Fibroblast of the aortic adventitia (primary cell): ENCODE data around the gene MPLKIP. TPM values are rescaled to one million over a fixed set of nuclear protein-coding genes. Genes with fewer than 3 reads are reported as not detected.
"Not testable (repeated sequence)": the region's sequence is repeated elsewhere in the genome, so short reads cannot be mapped to it uniquely, and the experiment has no call there.

ENCODE experiments used
- DNase-seq: peaks from one replicate; pipeline ENCODE4 v3.0.0-alpha.2; 2010; ENCODE audit warnings: low read depth
- H3K4me3 ChIP-seq: 2 replicates; pipeline ENCODE4 v1.5.1; 2011; ENCODE audit warnings: low read depth, mild to moderate bottlenecking, control low read depth, low read length, moderate library complexity
- CTCF ChIP-seq: IDR thresholded peaks from 2 replicates; pipeline ENCODE4 v1.5.1; 2011; ENCODE audit warnings: mild to moderate bottlenecking, low read length, control low read depth, inconsistent platforms; ENCODE audit not compliant: insufficient read depth
- total RNA-seq: library from RNA; depleted of rRNA; stranded (reverse); fragments of >200 nt; gene quantifications from 2 replicates; pipeline ENCODE4 v1.2.3, GENCODE V29; 2012; ENCODE audit warnings: low replicate concordance

Gene MPLKIP
- total RNA-seq, 1 donor, result 18.2 TPM

DNA sequence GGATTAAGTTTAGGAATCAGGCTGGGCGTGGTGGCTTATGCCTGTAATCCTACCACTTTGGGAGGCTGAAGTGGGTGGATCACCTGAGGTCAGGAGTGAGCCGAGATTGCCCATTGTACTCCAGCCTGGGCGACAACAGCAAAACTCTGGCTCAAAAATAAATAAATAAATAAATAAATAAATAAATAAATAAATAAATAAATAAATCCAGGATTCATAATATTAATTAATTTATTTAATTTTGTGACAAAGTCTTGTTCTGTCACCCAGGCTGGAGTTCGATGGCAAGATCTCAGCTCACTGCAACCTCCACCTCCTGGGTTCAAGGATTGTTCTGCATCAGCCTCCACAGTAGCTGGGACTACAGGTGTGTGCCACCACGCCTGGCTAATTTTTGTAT is 4.6 kb upstream of the MPLKIP start:
- no peak overlapping the region for H3K4me3 ChIP-seq
- DNase-seq, result no peak
- TF ChIP-seq CTCF, result no peak

DNA sequence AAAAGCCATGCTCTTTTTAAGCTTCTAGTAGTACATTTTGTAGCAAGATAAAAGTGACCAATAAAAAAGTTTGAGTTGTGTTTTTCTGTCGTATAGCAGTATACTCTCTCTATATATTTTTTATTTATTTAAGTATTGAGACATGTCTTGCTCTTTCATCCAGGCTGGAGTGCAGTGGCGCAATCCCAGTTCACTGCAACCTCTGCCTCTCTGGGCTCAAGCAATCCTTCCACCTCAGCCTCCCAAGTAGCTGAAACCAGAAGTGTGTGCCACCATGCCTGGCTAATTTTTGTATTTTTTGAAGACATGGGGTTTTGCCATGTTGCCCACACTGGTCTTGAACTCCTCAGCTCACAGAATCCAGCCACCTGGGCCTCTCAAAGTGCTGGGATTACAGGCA is 3.1 kb upstream of the MPLKIP start:
- no peak for DNase-seq
- TF ChIP-seq CTCF, result no peak
- H3K4me3 ChIP-seq, result no peak overlapping the region

- peak overlapping the region; percentile 89 for H3K4me3 ChIP-seq
- DNase-seq, result peak; percentile 38
- no peak for TF ChIP-seq CTCF
Observed at GRCh38 chr7:40135317-40135610, 842 bp upstream of the MPLKIP start.

DNA sequence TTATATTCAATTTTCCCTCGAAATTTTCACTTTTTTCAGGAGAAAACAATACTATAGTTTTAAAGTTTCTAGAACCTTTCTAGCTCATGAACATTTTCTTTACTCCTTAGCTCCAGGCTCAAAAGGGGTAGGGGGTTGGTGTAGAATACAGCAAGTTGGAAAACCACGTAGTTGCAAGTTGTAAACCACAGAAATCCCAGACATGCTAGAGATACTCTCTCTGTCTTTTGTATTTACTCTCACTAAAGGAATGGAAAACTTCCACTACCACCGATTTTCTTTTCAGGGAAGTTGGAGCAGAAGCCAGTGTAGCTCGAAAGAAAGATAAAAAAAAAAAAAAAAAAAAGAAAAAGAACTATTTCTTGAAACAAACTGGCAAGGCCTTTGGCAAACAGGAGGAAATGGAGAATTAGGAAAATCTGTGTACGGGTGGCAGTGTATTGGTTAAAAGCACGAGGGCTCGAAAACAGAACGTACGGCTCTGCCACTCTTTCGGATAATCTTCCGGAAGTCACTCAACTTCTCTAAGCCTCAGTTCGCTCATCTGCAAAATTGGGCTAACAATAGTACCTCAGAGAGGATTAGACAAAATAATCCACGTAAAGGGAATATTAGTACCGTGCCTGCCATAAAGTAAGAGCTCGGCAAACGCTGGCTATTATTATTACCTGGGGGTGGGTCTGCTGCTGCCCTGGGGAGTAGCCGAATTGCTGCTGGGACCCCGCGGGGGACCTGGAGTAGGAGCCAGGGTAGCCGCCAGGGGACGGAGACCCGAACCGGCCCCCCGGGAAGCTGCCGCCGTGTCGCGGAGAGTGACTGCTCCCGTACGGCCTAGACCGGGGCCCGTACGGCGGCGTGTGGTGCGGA is 628 bp downstream of the MPLKIP start:
- peak; percentile 29 for DNase-seq
- H3K4me3 ChIP-seq, result peak overlapping the region; percentile 89
- no peak for TF ChIP-seq CTCF

DNA sequence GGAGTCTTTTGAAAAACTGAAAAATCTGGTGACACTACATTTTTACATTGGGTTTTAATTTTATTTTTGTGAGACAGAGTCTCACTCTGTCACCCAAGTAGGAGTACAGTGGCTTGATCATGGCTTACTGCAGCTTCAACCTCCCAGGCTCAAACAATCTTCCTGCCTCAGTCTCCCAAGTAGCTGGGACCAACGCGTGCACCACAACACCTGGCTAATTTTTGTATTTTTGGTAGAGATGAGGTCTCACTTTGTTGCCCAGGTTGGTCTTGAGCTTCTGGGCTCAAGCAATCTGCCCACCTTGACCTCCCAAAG is 11.5 kb downstream of the MPLKIP start:
- no peak for TF ChIP-seq CTCF
- DNase-seq, result no peak
- H3K4me3 ChIP-seq, result no peak overlapping the region

DNA sequence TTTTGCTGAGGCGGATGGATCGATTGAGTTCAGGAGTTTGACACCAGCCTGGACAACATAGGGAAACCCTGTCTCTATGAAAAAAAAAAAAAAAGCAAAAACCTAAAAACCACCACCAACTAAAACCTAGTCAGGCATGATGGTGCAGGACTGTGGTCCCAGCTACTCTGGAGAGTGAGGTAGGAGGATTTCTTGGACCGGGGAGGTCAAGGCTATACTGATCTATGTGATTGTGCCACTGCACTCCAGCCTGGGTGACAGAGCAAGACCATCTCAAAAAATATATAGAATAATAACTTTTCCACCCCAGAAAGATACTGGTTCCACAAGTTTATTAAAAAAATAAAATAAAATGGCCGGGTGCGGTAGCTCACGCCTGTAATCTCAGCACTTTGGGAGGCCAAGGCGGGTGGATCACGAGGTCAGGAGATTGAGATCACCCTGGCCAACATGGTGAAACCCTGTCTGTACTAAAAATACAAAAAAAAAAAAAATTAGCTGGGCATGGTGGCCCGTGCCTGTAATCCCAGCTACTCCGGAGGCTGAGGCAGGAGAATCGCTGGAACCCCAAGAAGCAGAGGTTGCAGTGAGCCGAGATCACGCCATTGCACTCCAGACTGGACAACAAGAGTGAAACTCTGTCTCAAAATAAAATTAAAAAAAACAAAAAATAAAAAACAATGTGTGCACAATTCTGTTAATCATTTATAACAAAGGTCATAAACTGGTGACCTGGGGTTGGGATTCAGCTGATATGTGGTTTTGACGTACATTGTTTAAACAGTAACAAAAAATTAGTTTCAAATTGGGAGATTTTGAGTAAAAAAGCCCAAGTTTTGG is 12.1 kb downstream of the MPLKIP start:
- DNase-seq, H3K4me3 ChIP-seq: not testable (repeated sequence)

- DNase-seq, result no peak
- H3K4me3 ChIP-seq, result no peak overlapping the region
- no peak for TF ChIP-seq CTCF
Observed at GRCh38 chr7:40120020-40120419, 14.4 kb downstream of the MPLKIP start.

GRCh38 chr7:40118201-40118600 is 16.2 kb downstream of the MPLKIP start:
- not testable (repeated sequence) for DNase-seq, H3K4me3 ChIP-seq

GRCh38 chr7:40117199-40117598 is 17.2 kb downstream of the MPLKIP start:
- not testable (repeated sequence) for H3K4me3 ChIP-seq, DNase-seq
